GM18502 (cell line): ENCODE measurements around the gene CMC4.

Experiments
- ATAC-seq: cut with Tn5 transposase; IDR thresholded peaks from one replicate; pipeline ENCODE4 v1.9.1; 2021; ENCODE audit warnings: mild to moderate bottlenecking; ENCODE audit not compliant: unreplicated experiment, poor library complexity

Gene CMC4

GRCh38 chrX:155055494-155055893 is 15.4 kb downstream of the CMC4 start:
- ATAC-seq = no peak

- ATAC-seq = no peak
Observed at GRCh38 chrX:155054255-155054654, 16.7 kb downstream of the CMC4 start.

- no peak for ATAC-seq
Observed at GRCh38 chrX:155053656-155054055, 17.3 kb downstream of the CMC4 start.

- no peak for ATAC-seq
Observed at GRCh38 chrX:155052738-155053498, 18.0 kb downstream of the CMC4 start.

- peak; percentile 55 for ATAC-seq
Observed at GRCh38 chrX:155048977-155049619, 21.8 kb downstream of the CMC4 start.

GRCh38 chrX:155046811-155047528 is 24.0 kb downstream of the CMC4 start:
- no peak for ATAC-seq

- no peak for ATAC-seq
Observed at GRCh38 chrX:155046129-155046810, 24.7 kb downstream of the CMC4 start.

- no peak for ATAC-seq
Observed at GRCh38 chrX:155035688-155036087, 35.2 kb downstream of the CMC4 start.

- no peak for ATAC-seq
Observed at GRCh38 chrX:155031657-155032056, 39.3 kb downstream of the CMC4 start.

GRCh38 chrX:155028877-155029291 is 42.1 kb downstream of the CMC4 start:
- ATAC-seq = no peak

- no peak for ATAC-seq
Observed at GRCh38 chrX:155028129-155028528, 42.8 kb downstream of the CMC4 start.

GRCh38 chrX:155027509-155028066 is 43.3 kb downstream of the CMC4 start:
- ATAC-seq = no peak

- ATAC-seq = peak; percentile 89
Observed at GRCh38 chrX:155026727-155027508, 44.0 kb downstream of the CMC4 start, which contains the start of gene FUNDC2. FUNDC2 (plus strand) TSS chrX:155026844; CDS start chrX:155026939, 95 bp downstream.

GRCh38 chrX:155026420-155026726 is 44.6 kb downstream of the CMC4 start:
- no peak for ATAC-seq

- ATAC-seq = no peak
Observed at GRCh38 chrX:155023907-155024833, 46.8 kb downstream of the CMC4 start.

- no peak for ATAC-seq
Observed at GRCh38 chrX:155022585-155022984, 48.4 kb downstream of the CMC4 start, which contains the start of gene F8. F8 (minus strand) TSS chrX:155022723; CDS start chrX:155022552, 171 bp downstream.

- no peak for ATAC-seq
Observed at GRCh38 chrX:155020591-155020990, 50.3 kb downstream of the CMC4 start.
